HCT116 (cell line): ENCODE measurements around the gene SDE2. TPM values are rescaled to one million over a fixed set of nuclear protein-coding genes. Genes with fewer than 3 reads are reported as not detected.

ENCODE experiments used
- ATAC-seq: fragments of 200-7000 bp; cut with Tn5 transposase; 2 replicates; pipeline ENCODE4 v1.9.1; 2020; ENCODE audit warnings: mild to moderate bottlenecking, moderate library complexity
- BruUV-seq: library from RNA; stranded (reverse); fragments of 400-500 nt; replicated peaks from 2 replicates; lab custom pipeline; 2021; lab: Mats Ljungman, UMichigan
- CTCF ChIA-PET: fragments of 300-600 bp; sonication (Branson Sonifier 250); formaldehyde crosslinking; loops from one replicate; lab custom pipeline; 2021; ENCODE audit warnings: antibody characterized with exemption; lab: Charles Lee
- POLR2A ChIA-PET: fragments of 300-600, 350-600 bp; sonication (Branson Sonifier 250); formaldehyde crosslinking; loops from one replicate; lab custom pipeline; 2021; ENCODE audit warnings: antibody characterized with exemption; lab: Charles Lee
- RAD21 ChIA-PET, 2 experiments: fragments of 300-600 bp; sonication (Branson Sonifier 250); formaldehyde crosslinking; loops; one replicate each; lab custom pipeline; 2023; ENCODE audit warnings: low total read pairs in 2 of 2; ENCODE audit not compliant: uncharacterized antibody in 2 of 2, unreplicated experiment in 2 of 2, low non-redundant PET in 1 of 2; lab: Charles Lee
- DNase-seq: peaks from one replicate; pipeline ENCODE4 v3.0.0-alpha.2; 2010; ENCODE audit warnings: low read depth, low spot score
- H2AFZ ChIP-seq: fragments of 200-600 bp; shearing (Covaris generic), sonication (generic); 2 replicates; pipeline ENCODE4 v1.6.1; 2017; ENCODE audit warnings: low read depth, mixed run types, mixed read lengths, antibody characterized with exemption, low read length; ENCODE audit not compliant: poor library complexity, severe bottlenecking
- H3K27ac ChIP-seq: 2 replicates; pipeline ENCODE4 v1.5.1; 2012; ENCODE audit warnings: low read depth, low read length
- H3K27me3 ChIP-seq: fragments of 200-600 bp; sonication (generic); 2 replicates; pipeline ENCODE4 v1.6.1; 2016; ENCODE audit warnings: mixed run types, low read length, mixed read lengths; ENCODE audit not compliant: insufficient read depth
- H3K36me3 ChIP-seq, 2 experiments: fragments of 200-500 bp in 1 of 2; fragments of 200-600 bp in 1 of 2; sonication (Bioruptor generic) in 1 of 2; sonication (generic) in 1 of 2; 2 replicates each; pipeline versions ENCODE4 v1.5.1 to v1.6.1; 2014 to 2016; ENCODE audit warnings: low read length in 2 of 2, inconsistent platforms in 1 of 2, mixed read lengths in 1 of 2, mixed run types in 1 of 2; ENCODE audit not compliant: insufficient read depth in 2 of 2, control insufficient read depth in 1 of 2
- H3K4me1 ChIP-seq, 2 experiments: fragments of 200-600 bp in 1 of 2; sonication (generic) in 1 of 2; 2 replicates each; pipeline versions ENCODE4 v1.5.1 to v1.6.1; 2012 to 2017; ENCODE audit warnings: low read length in 2 of 2, inconsistent platforms in 1 of 2, mild to moderate bottlenecking in 1 of 2, mixed read lengths in 1 of 2, mixed run types in 1 of 2, moderate library complexity in 1 of 2; ENCODE audit not compliant: insufficient read depth in 2 of 2, control insufficient read depth in 1 of 2
- H3K4me2 ChIP-seq: fragments of 200-600 bp; sonication (generic); 2 replicates; pipeline ENCODE4 v1.6.1; 2017; ENCODE audit warnings: mixed run types, low read length, mixed read lengths
- H3K4me3 ChIP-seq, 2 experiments: fragments of 200-600 bp in 1 of 2; sonication (generic) in 1 of 2; replicated peaks in 1 of 2; 2 replicates each; pipeline ENCODE4 v1.5.1; 2011 to 2016; ENCODE audit warnings: low read length in 2 of 2, control low read depth in 1 of 2, low read depth in 1 of 2, mild to moderate bottlenecking in 1 of 2, mixed read lengths in 1 of 2, mixed run types in 1 of 2
- H3K79me2 ChIP-seq: fragments of 200-600 bp; sonication (generic); 2 replicates; pipeline ENCODE4 v1.6.1; 2017; ENCODE audit warnings: mild to moderate bottlenecking, mixed run types, low read length, moderate library complexity, mixed read lengths; ENCODE audit not compliant: insufficient read depth
- H3K9ac ChIP-seq: fragments of 200-600 bp; sonication (generic); 2 replicates; pipeline ENCODE4 v1.6.1; 2016; ENCODE audit warnings: low read length, mixed read lengths
- H3K9me2 ChIP-seq: fragments of 200-600 bp; sonication (generic), shearing (Covaris generic); 2 replicates; pipeline ENCODE4 v1.6.1; 2017; ENCODE audit warnings: mixed run types, mild to moderate bottlenecking, moderate library complexity; ENCODE audit not compliant: insufficient read depth
- H3K9me3 ChIP-seq, 2 experiments: fragments of 200-500 bp in 1 of 2; fragments of 200-600 bp in 1 of 2; sonication (Bioruptor generic) in 1 of 2; sonication (generic) in 1 of 2; 2 replicates each; pipeline ENCODE4 v1.6.1; 2014 to 2017; ENCODE audit warnings: low read length in 2 of 2, mixed read lengths in 2 of 2, inconsistent platforms in 1 of 2, low read depth in 1 of 2, mild to moderate bottlenecking in 1 of 2, mixed run types in 1 of 2, moderate library complexity in 1 of 2; ENCODE audit not compliant: control insufficient read depth in 1 of 2, insufficient read depth in 1 of 2
- H4K20me1 ChIP-seq: fragments of 200-600 bp; sonication (generic), shearing (Covaris generic); 2 replicates; pipeline ENCODE4 v1.6.1; 2017; ENCODE audit warnings: mixed run types, mild to moderate bottlenecking, moderate library complexity; ENCODE audit not compliant: insufficient read depth
- CEBPB ChIP-seq: IDR thresholded peaks from 2 replicates; pipeline ENCODE4 v1.6.1; 2012; ENCODE audit warnings: low read depth
- ELF1 ChIP-seq: IDR thresholded peaks from 2 replicates; pipeline ENCODE4 v1.6.1; 2012; ENCODE audit warnings: low read depth, borderline replicate concordance
- EZH2 ChIP-seq: fragments of 200-600 bp; sonication (generic); IDR thresholded peaks from 2 replicates; pipeline ENCODE4 v1.6.1; 2017; ENCODE audit warnings: antibody characterized with exemption, mixed run types
- MAX ChIP-seq: IDR thresholded peaks from 2 replicates; pipeline ENCODE4 v1.6.1; 2012
- REST ChIP-seq: IDR thresholded peaks from 2 replicates; pipeline ENCODE4 v1.6.1; 2012; ENCODE audit warnings: low read depth
- SIN3A ChIP-seq: IDR thresholded peaks from 2 replicates; pipeline ENCODE4 v1.6.1; 2012; ENCODE audit warnings: low read depth
- SRF ChIP-seq: IDR thresholded peaks from 2 replicates; pipeline ENCODE4 v1.6.1; 2012; ENCODE audit warnings: low read depth
- TCF7L2 ChIP-seq: IDR thresholded peaks from 2 replicates; pipeline ENCODE4 v1.7.0; 2011; ENCODE audit warnings: borderline replicate concordance, inconsistent platforms; ENCODE audit not compliant: insufficient read depth, insufficient read length; ENCODE audit errors: extremely low read depth
- ZFX ChIP-seq: fragments of 450-650 bp; IDR thresholded peaks from 2 replicates; pipeline ENCODE4 v1.6.1; 2017
- intact Hi-C: fragments of 100-400 bp; cut with micrococcal nuclease; formaldehyde crosslinking; loops from 2 replicates; pipeline ENCODE4 v1.10.0; 2022
- total RNA-seq: library from RNA; stranded (reverse); gene quantifications from one replicate; pipeline ENCODE4 v1.2.1, GENCODE V29; 2021; ENCODE audit not compliant: unreplicated experiment

SDE2 gene
- total RNA-seq, 1 experiment from 2014 or later = 22.5 TPM

- Histone ChIP-seq H3K27me3 (no peaks in the 10 kb centered on the region), H3K79me2 (no peaks in the 10 kb centered on the region), H3K36me3 (no peaks in the 10 kb centered on the region), H2AFZ (no peak overlapping the region), H3K4me2 (no peak overlapping the region), H3K4me1 (no peaks in the 10 kb centered on the region), H3K4me3 (no peak overlapping the region), H3K9me3 (no peaks in the 10 kb centered on the region), H3K27ac (no peak overlapping the region), H4K20me1 (no peaks in the 10 kb centered on the region), H3K9me2 (no peaks in the 10 kb centered on the region), H3K9ac (no peak overlapping the region)
- ChIA-PET RAD21 (no interaction called here), POLR2A (no interaction called here), CTCF (no interaction called here)
- no peak for ATAC-seq
- DNase-seq = no peak
- intact Hi-C loops = no loop called here
- TF ChIP-seq EZH2 (no peak), MAX (no peak), ELF1 (no peak), REST (no peak), TCF7L2 (no peak), SRF (no peak), SIN3A (no peak), ZFX (no peak), CEBPB (no peak)
- BruUV-seq = no TSS peak
These were observed 27.7 kb upstream of the SDE2 start for GRCh38 chr1:226026833-226027232.
